Hepatocyte (in vitro differentiated cells): ENCODE data around the gene KRT20. TPM values are rescaled to one million over a fixed set of nuclear protein-coding genes. Genes with fewer than 3 reads are reported as not detected.

Source experiments
- DNase-seq: peaks from one replicate; pipeline ENCODE4 v3.0.0-alpha.2; 2016; ENCODE audit warnings: low spot score
- H2AFZ ChIP-seq: fragments of 200-600 bp; sonication (generic); 2 replicates; pipeline ENCODE4 v1.6.0; 2016; ENCODE audit warnings: antibody characterized with exemption, mild to moderate bottlenecking
- H3K27ac ChIP-seq: fragments of 200-600 bp; sonication (generic); 2 replicates; pipeline ENCODE4 v1.5.1; 2016; ENCODE audit warnings: mild to moderate bottlenecking
- H3K27me3 ChIP-seq: fragments of 200-600 bp; sonication (generic); 2 replicates; pipeline ENCODE4 v1.6.1; 2016
- H3K36me3 ChIP-seq: fragments of 200-600 bp; sonication (generic); replicated peaks from 2 replicates; pipeline ENCODE4 v1.5.1; 2016; ENCODE audit warnings: low read depth; ENCODE audit not compliant: insufficient read depth
- H3K4me1 ChIP-seq: fragments of 200-600 bp; sonication (generic); 2 replicates; pipeline ENCODE4 v1.5.1; 2016; ENCODE audit warnings: mild to moderate bottlenecking, moderate library complexity; ENCODE audit not compliant: insufficient read depth
- H3K4me2 ChIP-seq: fragments of 200-600 bp; sonication (generic); 2 replicates; pipeline ENCODE4 v1.6.0; 2016
- H3K4me3 ChIP-seq: fragments of 200-600 bp; sonication (generic); 2 replicates; pipeline ENCODE4 v1.5.1; 2016; ENCODE audit warnings: mild to moderate bottlenecking
- H3K79me2 ChIP-seq: fragments of 200-600 bp; sonication (generic); 2 replicates; pipeline ENCODE4 v1.6.0; 2017; ENCODE audit warnings: mild to moderate bottlenecking
- H3K9me2 ChIP-seq: fragments of 200-600 bp; sonication (generic); replicated peaks from 2 replicates; pipeline ENCODE4 v1.6.0; 2017; ENCODE audit warnings: mild to moderate bottlenecking; ENCODE audit not compliant: insufficient read depth
- H3K9me3 ChIP-seq: fragments of 200-600 bp; sonication (generic); 2 replicates; pipeline ENCODE4 v1.5.1; 2016; ENCODE audit warnings: low read depth, mild to moderate bottlenecking
- H4K20me1 ChIP-seq: fragments of 200-600 bp; sonication (generic); 2 replicates; pipeline ENCODE4 v1.6.0; 2016; ENCODE audit warnings: mild to moderate bottlenecking; ENCODE audit not compliant: insufficient read depth, poor library complexity, severe bottlenecking
- CTCF ChIP-seq: fragments of 200-600 bp; sonication (generic); IDR thresholded peaks from 2 replicates; pipeline ENCODE4 v1.5.1; 2016; ENCODE audit warnings: antibody characterized with exemption, mild to moderate bottlenecking; ENCODE audit not compliant: poor library complexity
- EZH2 ChIP-seq: fragments of 200-600 bp; sonication (generic); IDR thresholded peaks from 2 replicates; pipeline ENCODE4 v1.6.1; 2016; ENCODE audit warnings: antibody characterized with exemption, mild to moderate bottlenecking, borderline replicate concordance
- EZH2phosphoT487 ChIP-seq: fragments of 200-600 bp; sonication (generic); IDR thresholded peaks from one replicate; pipeline ENCODE4 v1.6.1; 2018; ENCODE audit warnings: antibody characterized with exemption, mild to moderate bottlenecking, low read depth, moderate library complexity; ENCODE audit not compliant: unreplicated experiment, severe bottlenecking
- WGBS: methylation state at CpG from one replicate; pipeline ENCODE4 v1.1.6; 2016; ENCODE audit warnings: low lambda C conversion rate; ENCODE audit errors: missing lambda C conversion rate; 5-methylcytosine and 5-hydroxymethylcytosine counted together
- polyA plus RNA-seq: library from polyadenylated mRNA; unstranded; fragments of >200 nt; fragmentation: Nextera tagmentation; extraction: Ambion mirVana; gene quantifications from 2 replicates; pipeline ENCODE4 v1.2.1, GENCODE V29; 2016
- total RNA-seq: library from RNA; depleted of rRNA; stranded (reverse); fragments of >200 nt; gene quantifications from 2 replicates; pipeline ENCODE4 v1.2.3, GENCODE V29; 2014

KRT20 gene
- total and polyA plus RNA-seq, 2 experiments from 2014 or later = 1.5 to 3.4 TPM

GRCh38 chr17:40839194-40839593 is 45.8 kb downstream of the KRT20 start:
- H3K27me3 ChIP-seq = no peaks in the 10 kb centered on the region
- H4K20me1 ChIP-seq = no peaks in the 10 kb centered on the region
- no peak for DNase-seq
- no peaks in the 10 kb centered on the region for H3K36me3 ChIP-seq
- no peaks in the 10 kb centered on the region for H3K79me2 ChIP-seq
- H3K4me2 ChIP-seq = no peak overlapping the region
- H3K4me3 ChIP-seq = no peak overlapping the region
- 81% methylated on average over 3 of the region's 3 CpGs for WGBS
- TF ChIP-seq EZH2phosphoT487 = no peak
- no peak for TF ChIP-seq EZH2
- no peak for TF ChIP-seq CTCF
- H2AFZ ChIP-seq = no peak overlapping the region
- H3K4me1 ChIP-seq = peaks cover 9% of the 10 kb centered on the region
- no peaks in the 10 kb centered on the region for H3K9me2 ChIP-seq
- H3K9me3 ChIP-seq = no peaks in the 10 kb centered on the region
- no peak overlapping the region for H3K27ac ChIP-seq

- H3K4me1 ChIP-seq = peaks cover under 1% of the 10 kb centered on the region
- no peaks in the 10 kb centered on the region for H3K9me2 ChIP-seq
- H3K9me3 ChIP-seq = no peaks in the 10 kb centered on the region
- no peaks in the 10 kb centered on the region for H4K20me1 ChIP-seq
- no peak overlapping the region for H3K27ac ChIP-seq
- H2AFZ ChIP-seq = no peak overlapping the region
- TF ChIP-seq EZH2 = no peak
- no peak for TF ChIP-seq CTCF
- no peak for TF ChIP-seq EZH2phosphoT487
- no peak for DNase-seq
- no peak overlapping the region for H3K4me2 ChIP-seq
- H3K79me2 ChIP-seq = no peaks in the 10 kb centered on the region
- no peaks in the 10 kb centered on the region for H3K36me3 ChIP-seq
- no peaks in the 10 kb centered on the region for H3K27me3 ChIP-seq
- WGBS = 94% methylated on average over 4 of the region's 4 CpGs
- no peak overlapping the region for H3K4me3 ChIP-seq
Measured at GRCh38 chr17:40836020-40836419, 49.0 kb downstream of the KRT20 start.

- no peaks in the 10 kb centered on the region for H3K9me2 ChIP-seq
- H2AFZ ChIP-seq = no peak overlapping the region
- H3K36me3 ChIP-seq = no peaks in the 10 kb centered on the region
- no peaks in the 10 kb centered on the region for H3K27me3 ChIP-seq
- no peak overlapping the region for H3K4me2 ChIP-seq
- H4K20me1 ChIP-seq = no peaks in the 10 kb centered on the region
- H3K4me1 ChIP-seq = no peaks in the 10 kb centered on the region
- H3K4me3 ChIP-seq = no peak overlapping the region
- DNase-seq = no peak
- TF ChIP-seq CTCF = no peak
- no peak for TF ChIP-seq EZH2
- H3K27ac ChIP-seq = no peak overlapping the region
- H3K9me3 ChIP-seq = no peaks in the 10 kb centered on the region
- peaks cover 2% of the 10 kb centered on the region for H3K79me2 ChIP-seq
Measured at GRCh38 chr17:40833882-40834281, 51.2 kb downstream of the KRT20 start.

GRCh38 chr17:40832840-40833239 is 52.2 kb downstream of the KRT20 start:
- Histone ChIP-seq H4K20me1 (no peaks in the 10 kb centered on the region), H3K4me2 (no peak overlapping the region), H3K36me3 (no peaks in the 10 kb centered on the region), H2AFZ (no peak overlapping the region), H3K27ac (no peak overlapping the region), H3K4me1 (no peaks in the 10 kb centered on the region), H3K79me2 (peaks cover 2% of the 10 kb centered on the region), H3K9me2 (no peaks in the 10 kb centered on the region), H3K4me3 (no peak overlapping the region), H3K27me3 (no peaks in the 10 kb centered on the region), H3K9me3 (no peaks in the 10 kb centered on the region)
- no peak for TF ChIP-seq CTCF
- WGBS = 68% methylated on average over 3 of the region's 3 CpGs
- DNase-seq = no peak
